Measurements from ENCODE around the gene MST1. TPM values are rescaled to one million over a fixed set of nuclear protein-coding genes. Genes with fewer than 3 reads are reported as not detected.

MST1 gene
- total RNA-seq, 1 donor from 2014 or later, result 12.4 TPM

DNA sequence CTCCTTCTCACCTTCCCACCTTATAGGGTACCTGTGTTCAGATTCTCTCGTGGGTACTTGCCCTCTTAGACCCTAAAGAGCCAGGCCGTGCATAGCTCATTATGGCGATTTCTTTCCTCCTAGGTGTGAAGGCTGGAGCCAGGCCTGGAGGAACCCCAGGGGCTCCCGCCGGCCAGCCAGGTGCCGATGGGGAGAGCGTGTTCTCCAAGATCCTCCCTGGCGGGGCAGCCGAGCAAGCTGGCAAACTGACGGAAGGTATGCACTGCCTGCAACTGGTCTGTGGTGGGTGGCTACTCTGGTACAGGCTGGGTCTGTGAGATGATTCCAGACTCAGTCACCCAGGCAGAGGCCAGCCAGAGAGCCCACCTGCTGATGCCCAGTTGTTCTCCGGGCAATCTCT lies 25.0 kb downstream of the MST1 start:
- no peaks in the 10 kb centered on the region for H3K36me3 ChIP-seq (ENCODE audit: control insufficient read depth, insufficient read depth, low read length)
- peaks cover 3% of the 10 kb centered on the region for H3K27me3 ChIP-seq (ENCODE audit: control insufficient read depth, insufficient read depth, low read length)
- TF ChIP-seq, protein P1, sequence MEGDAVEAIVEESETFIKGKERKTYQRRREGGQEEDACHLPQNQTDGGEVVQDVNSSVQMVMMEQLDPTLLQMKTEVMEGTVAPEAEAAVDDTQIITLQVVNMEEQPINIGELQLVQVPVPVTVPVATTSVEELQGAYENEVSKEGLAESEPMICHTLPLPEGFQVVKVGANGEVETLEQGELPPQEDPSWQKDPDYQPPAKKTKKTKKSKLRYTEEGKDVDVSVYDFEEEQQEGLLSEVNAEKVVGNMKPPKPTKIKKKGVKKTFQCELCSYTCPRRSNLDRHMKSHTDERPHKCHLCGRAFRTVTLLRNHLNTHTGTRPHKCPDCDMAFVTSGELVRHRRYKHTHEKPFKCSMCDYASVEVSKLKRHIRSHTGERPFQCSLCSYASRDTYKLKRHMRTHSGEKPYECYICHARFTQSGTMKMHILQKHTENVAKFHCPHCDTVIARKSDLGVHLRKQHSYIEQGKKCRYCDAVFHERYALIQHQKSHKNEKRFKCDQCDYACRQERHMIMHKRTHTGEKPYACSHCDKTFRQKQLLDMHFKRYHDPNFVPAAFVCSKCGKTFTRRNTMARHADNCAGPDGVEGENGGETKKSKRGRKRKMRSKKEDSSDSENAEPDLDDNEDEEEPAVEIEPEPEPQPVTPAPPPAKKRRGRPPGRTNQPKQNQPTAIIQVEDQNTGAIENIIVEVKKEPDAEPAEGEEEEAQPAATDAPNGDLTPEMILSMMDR (IDR thresholded peaks at IDR 0.05; ENCODE audit: insufficient read depth, low read length, poor library complexity, severe bottlenecking), result no peak
- H3K4me3 ChIP-seq (ENCODE audit: low read depth, low read length), result no peak overlapping the region
- no peak for DNase-seq (ENCODE audit: low read depth)

DNA sequence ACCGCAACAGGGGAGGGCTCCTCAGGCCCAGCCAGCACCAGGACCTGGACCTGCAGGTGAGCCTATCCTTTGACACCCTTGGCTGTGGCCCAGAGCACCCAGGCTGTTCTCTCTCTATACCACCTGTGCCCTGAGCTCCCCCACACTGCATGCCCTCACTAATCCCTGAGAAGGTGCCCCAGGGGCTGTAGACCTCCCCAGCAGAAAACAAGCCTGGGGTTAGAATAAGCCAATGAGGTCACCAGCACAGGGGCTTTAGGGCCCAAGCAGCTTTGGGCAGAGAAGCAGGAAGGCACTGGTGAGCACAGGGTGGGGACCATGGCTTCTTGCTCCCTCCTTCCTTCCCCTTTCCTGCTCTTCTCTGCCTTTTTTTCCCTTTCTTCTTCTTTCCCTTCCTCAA lies 25.4 kb downstream of the MST1 start:
- TF ChIP-seq, protein P1 (IDR thresholded peaks at IDR 0.05; ENCODE audit: insufficient read depth, low read length, poor library complexity, severe bottlenecking), result no peak
- no peak for DNase-seq (ENCODE audit: low read depth)

DNA sequence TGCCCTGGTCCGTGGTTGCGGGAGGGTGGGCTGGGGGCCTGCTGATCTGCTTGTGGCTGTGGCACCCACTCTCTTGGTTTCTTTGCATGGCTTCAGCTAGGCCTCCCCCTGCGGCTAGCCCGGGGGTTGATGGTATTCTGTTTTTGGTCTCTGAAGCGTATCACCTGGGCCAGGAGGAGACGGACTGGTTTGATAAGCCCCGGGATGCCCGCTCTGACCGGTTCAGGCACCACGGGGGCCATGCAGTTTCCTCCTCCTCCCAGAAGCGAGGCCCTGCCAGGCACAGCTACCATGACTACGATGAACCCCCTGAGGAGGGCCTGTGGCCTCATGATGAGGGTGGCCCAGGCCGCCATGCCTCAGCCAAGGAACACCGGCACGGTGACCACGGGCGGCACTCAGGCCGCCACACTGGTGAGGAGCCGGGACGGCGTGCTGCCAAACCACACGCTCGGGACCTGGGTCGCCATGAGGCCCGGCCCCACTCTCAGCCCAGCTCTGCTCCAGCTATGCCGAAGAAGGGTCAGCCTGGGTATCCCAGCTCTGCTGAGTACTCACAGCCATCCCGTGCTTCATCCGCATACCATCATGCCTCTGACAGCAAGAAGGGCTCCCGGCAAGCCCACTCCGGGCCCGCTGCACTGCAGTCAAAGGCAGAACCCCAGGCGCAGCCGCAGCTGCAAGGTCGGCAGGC lies 26.4 kb downstream of the MST1 start:
- H3K36me3 ChIP-seq (ENCODE audit: control insufficient read depth, insufficient read depth, low read length), result no peaks in the 10 kb centered on the region
- no peak for DNase-seq (ENCODE audit: low read depth)
- peaks cover 3% of the 10 kb centered on the region for H3K27me3 ChIP-seq (ENCODE audit: control insufficient read depth, insufficient read depth, low read length)
- TF ChIP-seq, protein P1 (IDR thresholded peaks at IDR 0.05; ENCODE audit: insufficient read depth, low read length, poor library complexity, severe bottlenecking), result no peak
- no peak overlapping the region for H3K4me3 ChIP-seq (ENCODE audit: low read depth, low read length)

More for the DNA sequence above, 25.4 kb downstream of the MST1 start:
- Histone ChIP-seq H3K36me3 (ENCODE audit: control insufficient read depth, insufficient read depth, low read length) (no peaks in the 10 kb centered on the region), H3K4me3 (ENCODE audit: low read depth, low read length) (no peak overlapping the region), H3K27me3 (ENCODE audit: control insufficient read depth, insufficient read depth, low read length) (peaks cover 3% of the 10 kb centered on the region)

DNA sequence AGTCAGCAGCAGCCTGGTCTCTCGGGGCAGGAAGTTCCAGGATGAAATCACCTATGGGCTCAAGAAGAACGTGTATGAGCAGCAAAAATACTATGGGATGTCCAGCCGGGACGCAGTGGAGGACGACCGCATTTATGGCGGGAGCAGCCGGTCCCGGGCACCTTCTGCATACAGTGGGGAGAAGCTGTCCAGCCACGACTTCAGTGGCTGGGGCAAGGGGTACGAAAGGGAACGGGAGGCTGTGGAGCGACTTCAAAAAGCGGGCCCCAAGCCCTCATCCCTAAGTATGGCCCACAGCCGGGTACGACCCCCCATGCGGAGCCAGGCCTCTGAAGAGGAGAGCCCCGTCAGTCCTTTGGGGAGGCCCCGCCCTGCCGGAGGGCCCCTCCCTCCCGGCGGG lies 27.3 kb downstream of the MST1 start:
- TF ChIP-seq, protein P1 (IDR thresholded peaks at IDR 0.05; ENCODE audit: insufficient read depth, low read length, poor library complexity, severe bottlenecking), result no peak
- no peaks in the 10 kb centered on the region for H3K36me3 ChIP-seq (ENCODE audit: control insufficient read depth, insufficient read depth, low read length)
- DNase-seq (ENCODE audit: low read depth), result no peak

DNA sequence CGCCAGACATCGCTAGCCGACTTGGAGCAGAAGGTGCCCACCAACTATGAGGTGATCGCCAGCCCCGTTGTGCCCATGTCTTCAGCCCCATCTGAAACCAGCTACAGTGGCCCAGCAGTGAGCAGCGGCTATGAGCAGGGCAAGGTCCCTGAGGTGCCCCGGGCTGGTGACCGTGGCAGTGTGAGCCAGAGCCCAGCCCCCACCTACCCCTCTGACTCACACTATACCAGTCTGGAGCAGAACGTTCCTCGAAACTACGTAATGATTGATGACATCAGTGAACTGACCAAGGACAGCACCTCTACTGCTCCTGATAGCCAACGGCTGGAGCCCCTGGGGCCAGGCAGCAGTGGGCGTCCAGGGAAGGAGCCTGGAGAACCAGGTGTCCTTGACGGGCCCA lies 28.0 kb downstream of the MST1 start:
- Histone ChIP-seq H3K4me3 (ENCODE audit: low read depth, low read length) (no peak overlapping the region), H3K36me3 (ENCODE audit: control insufficient read depth, insufficient read depth, low read length) (no peaks in the 10 kb centered on the region), H3K27me3 (ENCODE audit: control insufficient read depth, insufficient read depth, low read length) (peaks cover 14% of the 10 kb centered on the region)
- no peak for DNase-seq (ENCODE audit: low read depth)
- TF ChIP-seq, protein P1 (IDR thresholded peaks at IDR 0.05; ENCODE audit: insufficient read depth, low read length, poor library complexity, severe bottlenecking), result no peak

More for the DNA sequence above, 27.3 kb downstream of the MST1 start:
- no peak overlapping the region for H3K4me3 ChIP-seq (ENCODE audit: low read depth, low read length)
- H3K27me3 ChIP-seq (ENCODE audit: control insufficient read depth, insufficient read depth, low read length), result peaks cover 9% of the 10 kb centered on the region

DNA sequence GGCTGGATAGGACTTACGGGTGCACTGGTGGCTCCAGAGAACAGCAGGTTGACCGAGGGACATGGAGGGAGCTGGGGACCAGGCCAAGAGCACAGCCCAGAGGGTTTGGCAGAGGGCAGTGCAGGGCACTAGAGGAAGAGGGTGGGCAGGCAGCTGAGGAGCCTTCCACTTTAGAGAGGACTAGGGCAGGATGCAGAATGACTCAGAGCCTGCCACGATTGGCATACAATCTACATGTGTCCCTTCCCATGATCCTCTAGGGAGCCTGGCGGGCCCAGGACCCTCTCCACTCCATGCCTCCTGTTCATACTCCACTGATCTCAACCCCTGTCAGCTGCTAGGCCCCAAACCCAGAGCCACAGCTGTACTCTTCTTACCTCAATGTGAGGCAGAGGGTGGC lies 29.5 kb downstream of the MST1 start:
- TF ChIP-seq, protein P1 (IDR thresholded peaks at IDR 0.05; ENCODE audit: insufficient read depth, low read length, poor library complexity, severe bottlenecking), result no peak
- no peak for DNase-seq (ENCODE audit: low read depth)
- no peak overlapping the region for H3K4me3 ChIP-seq (ENCODE audit: low read depth, low read length)
- no peaks in the 10 kb centered on the region for H3K36me3 ChIP-seq (ENCODE audit: control insufficient read depth, insufficient read depth, low read length)
- H3K27me3 ChIP-seq (ENCODE audit: control insufficient read depth, insufficient read depth, low read length), result peaks cover 20% of the 10 kb centered on the region

Data from kidney epithelial cell (primary cell).